ENCODE data around the gene TUBA3E.
"Not testable (repeated sequence)": the region's sequence is repeated elsewhere in the genome, so short reads cannot be mapped to it uniquely, and the experiment has no call there.

TUBA3E gene

DNA sequence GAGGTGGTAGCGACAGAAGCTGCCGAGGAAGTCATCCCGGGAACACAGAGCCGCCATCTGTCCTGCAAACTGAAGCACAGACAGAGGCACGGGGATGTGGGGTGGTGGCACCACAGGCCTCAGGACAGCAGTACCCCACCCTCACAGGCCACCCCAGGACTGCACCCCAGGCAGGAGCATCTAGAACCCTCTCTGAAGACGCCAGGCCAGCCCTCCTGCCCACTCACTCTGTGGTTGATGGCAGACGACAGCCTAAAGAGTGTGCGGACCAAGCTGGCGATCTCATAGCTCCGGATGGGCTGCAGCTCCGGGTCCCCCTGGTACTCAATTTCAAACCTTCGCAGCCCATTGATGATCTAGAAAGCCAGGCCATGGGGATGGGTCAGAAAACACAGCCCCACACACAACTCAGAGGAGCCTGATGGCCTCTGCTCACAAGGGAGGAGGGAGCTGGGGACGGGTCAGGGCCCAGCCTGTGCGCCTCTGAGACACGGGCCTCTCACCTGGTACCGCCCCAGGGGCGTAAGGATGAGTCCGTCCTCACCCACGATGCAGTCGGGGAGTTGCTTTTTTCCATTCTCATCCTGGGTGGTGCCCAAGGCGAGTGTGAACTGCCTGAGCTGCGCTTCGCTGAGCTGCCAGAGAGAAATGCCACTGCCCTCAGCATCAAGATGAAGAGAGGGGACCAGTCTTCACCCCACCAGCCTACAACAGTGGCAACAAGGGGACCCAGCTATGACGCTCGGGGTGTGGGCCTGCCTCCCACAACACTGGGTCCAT, 45.2 kb downstream of the TUBA3E start:
- CTCF ChIA-PET = no interaction called here
- DNase-seq (ENCODE audit: low read depth, low spot score) = no peak
- TF ChIP-seq, protein P1, sequence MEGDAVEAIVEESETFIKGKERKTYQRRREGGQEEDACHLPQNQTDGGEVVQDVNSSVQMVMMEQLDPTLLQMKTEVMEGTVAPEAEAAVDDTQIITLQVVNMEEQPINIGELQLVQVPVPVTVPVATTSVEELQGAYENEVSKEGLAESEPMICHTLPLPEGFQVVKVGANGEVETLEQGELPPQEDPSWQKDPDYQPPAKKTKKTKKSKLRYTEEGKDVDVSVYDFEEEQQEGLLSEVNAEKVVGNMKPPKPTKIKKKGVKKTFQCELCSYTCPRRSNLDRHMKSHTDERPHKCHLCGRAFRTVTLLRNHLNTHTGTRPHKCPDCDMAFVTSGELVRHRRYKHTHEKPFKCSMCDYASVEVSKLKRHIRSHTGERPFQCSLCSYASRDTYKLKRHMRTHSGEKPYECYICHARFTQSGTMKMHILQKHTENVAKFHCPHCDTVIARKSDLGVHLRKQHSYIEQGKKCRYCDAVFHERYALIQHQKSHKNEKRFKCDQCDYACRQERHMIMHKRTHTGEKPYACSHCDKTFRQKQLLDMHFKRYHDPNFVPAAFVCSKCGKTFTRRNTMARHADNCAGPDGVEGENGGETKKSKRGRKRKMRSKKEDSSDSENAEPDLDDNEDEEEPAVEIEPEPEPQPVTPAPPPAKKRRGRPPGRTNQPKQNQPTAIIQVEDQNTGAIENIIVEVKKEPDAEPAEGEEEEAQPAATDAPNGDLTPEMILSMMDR (IDR thresholded peaks at IDR 0.05; ENCODE audit: insufficient read depth, low read length, missing control alignments) = no peak
- H3K4me3 ChIP-seq (ENCODE audit: low read depth, low read length) = no peak overlapping the region
- POLR2A ChIA-PET = no interaction called here

DNA sequence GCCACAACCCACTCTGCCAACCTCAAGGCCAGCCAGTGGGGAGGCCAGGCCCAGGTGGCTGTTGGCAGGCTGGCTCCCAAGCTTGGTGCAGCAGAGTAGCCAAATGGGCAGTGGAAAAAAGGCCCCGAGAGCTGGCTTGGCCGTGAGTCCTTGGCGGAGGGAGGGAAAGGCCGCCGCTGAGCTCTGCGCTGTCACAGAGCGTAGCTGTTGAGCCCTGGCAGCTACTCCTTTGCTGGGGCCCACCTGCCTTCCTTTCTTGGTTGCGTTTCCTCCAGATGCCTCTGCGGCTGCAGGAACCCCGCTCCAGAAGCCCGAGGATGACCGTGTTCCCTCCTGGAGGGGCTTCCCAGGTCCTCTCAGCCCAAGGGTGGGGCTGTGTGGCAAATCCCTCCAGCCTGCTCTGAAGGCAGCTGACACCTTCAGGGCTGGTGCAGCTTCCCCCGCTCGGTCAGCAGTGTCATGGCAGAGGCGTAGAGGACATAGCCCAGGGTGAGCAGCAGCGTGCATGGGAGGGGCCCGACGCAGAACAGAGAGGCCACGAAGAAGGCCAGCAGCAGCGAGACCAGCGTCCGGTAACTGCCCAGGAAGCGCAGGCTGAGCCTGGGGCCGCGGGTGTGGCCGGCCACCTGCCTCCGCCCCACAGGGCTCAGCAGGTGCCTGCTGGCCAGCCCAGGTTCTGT, 46.0 kb downstream of the TUBA3E start:
- H3K4me3 ChIP-seq (ENCODE audit: low read depth, low read length); DNase-seq (ENCODE audit: low read depth, low spot score); CTCF ChIA-PET; POLR2A ChIA-PET: not testable (repeated sequence)

DNA sequence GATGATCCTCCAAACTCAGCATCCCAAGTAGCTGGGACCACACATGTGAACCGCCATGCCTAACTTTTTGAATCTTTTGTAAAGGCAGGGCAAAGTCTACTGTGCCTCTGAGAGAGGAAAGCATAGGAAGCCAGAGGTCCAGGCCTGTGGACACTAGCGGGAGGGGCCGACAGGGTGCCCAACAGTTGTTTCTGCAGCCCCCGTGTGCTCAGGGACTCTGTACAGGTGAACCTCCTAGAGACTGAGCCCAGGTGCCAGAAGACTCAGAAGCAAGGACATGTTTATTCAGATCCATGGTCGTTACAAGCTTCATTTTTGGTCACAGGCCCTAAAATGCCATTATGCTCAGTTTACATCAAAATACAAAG, 47.1 kb downstream of the TUBA3E start:
- H3K4me3 ChIP-seq (ENCODE audit: low read depth, low read length); POLR2A ChIA-PET; DNase-seq (ENCODE audit: low read depth, low spot score); CTCF ChIA-PET: not testable (repeated sequence)

DNA sequence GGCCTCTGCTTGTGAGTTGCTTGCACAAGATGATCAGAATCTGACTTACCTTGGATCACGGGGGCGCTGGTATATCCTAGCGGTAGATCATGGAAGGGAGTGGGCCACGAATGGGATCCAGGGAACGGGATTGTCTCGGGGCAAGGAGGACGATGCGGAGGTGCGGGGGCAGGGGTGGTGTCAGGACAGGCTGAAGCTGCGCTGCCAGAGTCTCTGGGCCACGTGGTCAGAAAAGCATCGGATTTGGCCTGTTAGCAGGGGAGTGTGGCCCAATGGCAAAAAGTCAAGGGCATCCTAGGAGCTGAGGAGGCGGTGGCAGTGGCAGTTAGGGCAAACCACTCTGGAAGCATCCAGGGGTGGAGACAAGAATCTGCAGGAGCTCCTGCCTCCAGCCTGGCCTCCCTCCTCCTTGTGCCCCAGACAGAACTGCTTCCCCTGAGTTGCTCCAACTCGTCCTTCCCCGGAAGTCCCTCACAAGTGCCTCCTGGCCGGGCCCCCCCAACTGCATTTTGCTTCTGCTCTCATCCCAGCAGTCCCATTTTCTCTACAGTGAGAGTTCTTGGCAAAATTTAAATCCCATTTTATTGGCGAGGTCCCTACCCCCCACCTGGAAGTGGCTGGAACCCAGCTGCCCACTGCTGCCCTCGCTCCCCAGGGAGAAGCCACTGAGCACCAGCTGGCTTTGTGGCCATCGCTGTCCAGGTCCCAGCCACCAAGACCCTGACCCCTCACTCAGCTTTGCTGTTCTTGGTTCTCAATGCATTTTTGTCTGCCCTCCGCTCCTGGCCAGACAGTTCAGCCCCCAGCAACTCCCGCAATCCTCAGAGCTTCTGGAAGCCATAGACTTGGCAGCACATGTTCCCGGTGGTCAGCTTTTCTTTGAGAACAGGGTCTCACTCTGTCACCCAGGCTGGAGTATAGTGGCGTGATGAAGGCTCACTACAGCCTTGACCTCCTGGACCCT, 47.8 kb downstream of the TUBA3E start:
- CTCF ChIA-PET = no interaction called here
- POLR2A ChIA-PET = no interaction called here
- no peak for DNase-seq (ENCODE audit: low read depth, low spot score)
- H3K4me3 ChIP-seq (ENCODE audit: low read depth, low read length) = no peak overlapping the region
- TF ChIP-seq, protein P1 (IDR thresholded peaks at IDR 0.05; ENCODE audit: insufficient read depth, low read length, missing control alignments) = no peak

DNA sequence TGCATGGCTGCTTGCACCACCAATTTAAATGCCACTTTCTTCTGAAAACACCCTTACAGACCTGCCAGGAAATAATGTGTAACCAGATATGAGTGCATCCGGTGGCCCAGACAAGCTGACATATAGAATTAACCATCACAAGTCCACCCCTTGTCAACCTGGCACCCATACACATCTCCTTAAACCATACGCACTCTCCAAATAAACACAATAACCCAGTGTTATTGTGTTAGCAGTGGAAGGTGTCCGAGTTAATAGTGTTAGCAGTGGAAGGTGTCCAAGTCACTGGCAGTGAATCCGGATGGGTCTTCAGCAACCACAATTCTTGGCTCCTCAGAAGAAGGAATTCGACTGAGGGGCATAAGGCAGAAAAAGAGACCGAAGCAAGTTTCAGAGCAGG, 49.7 kb downstream of the TUBA3E start:
- H3K4me3 ChIP-seq (ENCODE audit: low read depth, low read length); POLR2A ChIA-PET; DNase-seq (ENCODE audit: low read depth, low spot score); CTCF ChIA-PET: not testable (repeated sequence)

DNA sequence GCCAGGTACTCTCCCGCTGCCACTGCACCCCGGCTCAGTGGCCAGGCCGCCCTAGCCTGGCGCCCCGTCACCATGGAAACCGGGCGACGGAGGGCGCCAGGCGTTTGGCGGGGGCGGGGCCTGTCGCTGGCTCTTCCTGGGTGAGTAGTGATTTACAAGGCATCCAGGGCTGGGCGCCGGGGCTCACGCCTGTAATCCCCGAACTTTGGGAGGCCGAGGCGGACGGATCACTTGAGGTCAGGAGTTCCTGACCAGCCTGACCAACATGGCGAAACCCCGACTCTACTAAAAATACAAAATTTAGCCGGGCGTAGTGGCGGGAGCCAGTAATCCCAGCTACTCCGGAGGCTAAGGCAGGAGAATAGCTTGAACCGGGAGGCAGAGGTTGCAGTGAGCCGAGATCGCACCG, 53.2 kb downstream of the TUBA3E start, which contains the start of gene CCDC74B:
CCDC74B (minus strand) TSS at position 107 of the 409 bp plus-strand sequence. CDS start 116 bp downstream, outside the sequence.
- H3K4me3 ChIP-seq (ENCODE audit: low read depth, low read length) = peak within 1 kb of the TSS; percentile 53

DNA sequence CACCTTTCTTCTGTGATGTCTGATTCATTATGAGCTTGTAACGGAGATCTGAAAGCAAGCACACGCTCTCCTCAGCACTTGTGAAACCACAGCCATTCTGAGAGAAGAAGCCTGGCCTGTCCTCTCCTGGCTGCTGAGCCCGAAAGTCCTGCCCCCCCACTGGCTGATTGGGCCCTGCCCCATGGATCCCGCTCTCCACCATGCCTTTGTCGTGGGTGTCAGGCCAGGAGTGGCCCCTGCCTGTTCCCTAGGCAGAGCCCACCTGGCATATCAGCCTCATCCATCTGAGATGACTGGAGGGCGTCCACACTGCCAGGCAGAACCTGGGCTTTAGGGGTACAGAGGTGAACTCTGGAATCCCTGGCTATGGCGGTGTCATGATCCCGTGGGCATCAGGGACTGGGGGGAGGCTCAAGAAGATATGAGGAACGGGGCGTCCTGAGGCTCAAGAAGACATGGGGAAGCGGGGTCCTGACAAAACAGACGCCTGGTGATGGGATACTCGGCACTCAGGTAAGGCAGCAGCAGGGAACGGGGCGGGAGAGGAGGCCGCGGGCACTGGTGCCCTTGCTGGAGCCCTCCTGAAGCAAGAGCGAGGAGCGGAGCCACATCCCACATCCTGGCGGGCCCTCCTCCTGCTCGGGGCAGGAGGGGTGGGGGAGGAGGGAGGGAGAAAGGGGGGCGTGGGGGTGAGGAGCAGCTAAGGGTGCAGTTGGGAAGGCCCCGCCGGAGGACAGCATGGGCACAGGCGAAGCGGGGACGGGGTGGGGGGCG, 54.8 kb downstream of the TUBA3E start:
- CTCF ChIA-PET; POLR2A ChIA-PET; DNase-seq (ENCODE audit: low read depth, low spot score): not testable (repeated sequence)
- peak overlapping the region; percentile 34; the same call in 1 of the 2 replicates for H3K4me3 ChIP-seq (ENCODE audit: low read depth, low read length)

More for the DNA sequence above, 53.2 kb downstream of the TUBA3E start, which contains the start of gene CCDC74B:
- CTCF ChIA-PET = interaction anchor here (0.6 kb wide), 1 partner anchor 186 kb away, joined by 3 read pairs; no protein-coding TSS in a partner anchor
- DNase-seq (ENCODE audit: low read depth, low spot score); POLR2A ChIA-PET: not testable (repeated sequence)

DNA sequence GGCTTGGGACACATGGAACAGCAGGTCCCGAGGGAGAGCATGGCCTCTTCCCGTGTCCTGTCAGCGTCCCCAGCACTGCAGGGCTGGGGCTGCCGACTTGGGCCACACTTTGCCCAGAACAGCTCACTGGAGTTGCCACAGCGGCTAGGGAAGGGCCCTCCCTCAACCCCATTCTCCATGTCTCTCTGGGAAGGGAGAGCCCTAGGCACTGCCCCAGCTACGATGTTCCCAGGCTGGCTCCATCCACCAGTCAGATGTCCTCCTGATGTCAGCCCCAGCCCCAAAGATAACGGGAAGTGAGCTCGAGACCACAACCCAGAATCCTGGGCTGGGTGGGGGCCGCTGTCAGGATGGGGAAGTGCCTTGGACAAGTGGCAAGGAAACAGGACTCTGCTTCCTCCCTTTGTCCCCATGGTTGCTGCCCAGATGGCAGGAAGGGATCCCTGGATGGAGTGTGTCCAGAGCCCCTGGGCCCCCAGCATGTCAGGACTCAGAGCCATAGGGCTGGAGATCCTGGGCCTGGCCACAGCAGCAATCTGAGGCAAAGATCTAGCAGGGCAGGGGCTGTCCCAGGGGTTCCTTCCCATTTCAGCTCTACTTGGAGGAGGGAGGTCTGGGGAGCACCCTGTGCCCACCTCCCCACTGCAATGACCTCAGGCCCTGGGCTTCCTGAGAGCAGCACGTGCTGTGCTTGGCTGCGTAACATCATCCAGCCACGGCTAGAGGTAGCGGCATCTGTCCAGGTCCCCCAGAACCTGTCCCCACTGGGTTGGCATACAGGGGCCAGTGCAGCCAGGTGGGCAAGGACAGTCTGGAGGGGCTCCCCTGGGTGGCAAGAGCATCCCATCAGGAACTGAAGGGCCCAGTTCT, 55.6 kb downstream of the TUBA3E start:
- POLR2A ChIA-PET = not testable (repeated sequence)

More for the DNA sequence above, 55.6 kb downstream of the TUBA3E start:
- H3K4me3 ChIP-seq (ENCODE audit: low read depth, low read length); DNase-seq (ENCODE audit: low read depth, low spot score); CTCF ChIA-PET: not testable (repeated sequence)

All from AG04449 (cell line).